ENCODE results near the gene PDZD8. TPM values are rescaled to one million over a fixed set of nuclear protein-coding genes. Genes with fewer than 3 reads are reported as not detected.

The PDZD8 gene
- total RNA-seq, 1 donor from 2014 or later: 23.3 TPM

- TF ChIP-seq CTCF (IDR thresholded peaks at IDR 0.05; ENCODE audit: partially characterized antibody, unreplicated experiment): no peak
- Mint-ChIP-seq H3K27ac (ENCODE audit: unreplicated experiment) (peak overlapping the region; percentile 93), H3K4me1 (ENCODE audit: low read depth, unreplicated experiment) (peaks cover 44% of the 10 kb centered on the region), H3K36me3 (ENCODE audit: unreplicated experiment) (no peaks in the 10 kb centered on the region), H3K9me3 (ENCODE audit: unreplicated experiment) (peaks cover 10% of the 10 kb centered on the region), H3K27me3 (ENCODE audit: unreplicated experiment) (peaks cover 11% of the 10 kb centered on the region), H3K4me3 (ENCODE audit: unreplicated experiment) (no peak overlapping the region)
- no peak for DNase-seq
Observed at GRCh38 chr10:117256910-117257309, 118.3 kb downstream of the PDZD8 start.

- TF ChIP-seq CTCF (IDR thresholded peaks at IDR 0.05; ENCODE audit: partially characterized antibody, unreplicated experiment): no peak
- no peak for DNase-seq
- no peak overlapping the region for H3K27ac Mint-ChIP-seq (ENCODE audit: unreplicated experiment)
- no peaks in the 10 kb centered on the region for H3K36me3 Mint-ChIP-seq (ENCODE audit: unreplicated experiment)
- H3K4me3 Mint-ChIP-seq (ENCODE audit: unreplicated experiment): no peak overlapping the region
- H3K27me3 Mint-ChIP-seq (ENCODE audit: unreplicated experiment): peaks cover 9% of the 10 kb centered on the region
- peaks cover 10% of the 10 kb centered on the region for H3K9me3 Mint-ChIP-seq (ENCODE audit: unreplicated experiment)
- H3K4me1 Mint-ChIP-seq (ENCODE audit: low read depth, unreplicated experiment): peaks cover 49% of the 10 kb centered on the region
Observed at GRCh38 chr10:117255835-117256460, 119.3 kb downstream of the PDZD8 start.

GRCh38 chr10:117254774-117255735 lies 120.2 kb downstream of the PDZD8 start:
- no peaks in the 10 kb centered on the region for H3K36me3 Mint-ChIP-seq (ENCODE audit: unreplicated experiment)
- no peak overlapping the region for H3K27ac Mint-ChIP-seq (ENCODE audit: unreplicated experiment)
- TF ChIP-seq CTCF (IDR thresholded peaks at IDR 0.05; ENCODE audit: partially characterized antibody, unreplicated experiment): no peak
- peaks cover 10% of the 10 kb centered on the region for H3K9me3 Mint-ChIP-seq (ENCODE audit: unreplicated experiment)
- no peak for DNase-seq
- peaks cover 9% of the 10 kb centered on the region for H3K27me3 Mint-ChIP-seq (ENCODE audit: unreplicated experiment)
- H3K4me3 Mint-ChIP-seq (ENCODE audit: unreplicated experiment): no peak overlapping the region
- peaks cover 45% of the 10 kb centered on the region for H3K4me1 Mint-ChIP-seq (ENCODE audit: low read depth, unreplicated experiment)

- no peak overlapping the region for H3K27ac Mint-ChIP-seq (ENCODE audit: unreplicated experiment)
- peaks cover 10% of the 10 kb centered on the region for H3K9me3 Mint-ChIP-seq (ENCODE audit: unreplicated experiment)
- peaks cover 38% of the 10 kb centered on the region for H3K4me1 Mint-ChIP-seq (ENCODE audit: low read depth, unreplicated experiment)
- H3K36me3 Mint-ChIP-seq (ENCODE audit: unreplicated experiment): no peaks in the 10 kb centered on the region
- peaks cover 9% of the 10 kb centered on the region for H3K27me3 Mint-ChIP-seq (ENCODE audit: unreplicated experiment)
- H3K4me3 Mint-ChIP-seq (ENCODE audit: unreplicated experiment): no peak overlapping the region
- TF ChIP-seq CTCF (IDR thresholded peaks at IDR 0.05; ENCODE audit: partially characterized antibody, unreplicated experiment): no peak
- DNase-seq: no peak
Observed at GRCh38 chr10:117254338-117254737, 120.9 kb downstream of the PDZD8 start.

GRCh38 chr10:117253908-117254307 lies 121.3 kb downstream of the PDZD8 start:
- no peak for TF ChIP-seq CTCF (IDR thresholded peaks at IDR 0.05; ENCODE audit: partially characterized antibody, unreplicated experiment)
- Mint-ChIP-seq H3K27me3 (ENCODE audit: unreplicated experiment) (peaks cover 9% of the 10 kb centered on the region), H3K4me3 (ENCODE audit: unreplicated experiment) (no peak overlapping the region), H3K4me1 (ENCODE audit: low read depth, unreplicated experiment) (peaks cover 37% of the 10 kb centered on the region), H3K36me3 (ENCODE audit: unreplicated experiment) (no peaks in the 10 kb centered on the region), H3K9me3 (ENCODE audit: unreplicated experiment) (peaks cover 11% of the 10 kb centered on the region), H3K27ac (ENCODE audit: unreplicated experiment) (no peak overlapping the region)
- no peak for DNase-seq
